Muscle layer of colon (tissue), 2 donors: ENCODE data around the gene AFM.
"Not testable (repeated sequence)": the region's sequence is repeated elsewhere in the genome, so short reads cannot be mapped to it uniquely, and the experiment has no call there.

Source experiments
- H3K27ac ChIP-seq: one replicate; pipeline ENCODE4 v1.7.0; 2013; ENCODE audit warnings: low read depth, mild to moderate bottlenecking, low read length, moderate library complexity
- H3K27me3 ChIP-seq, 2 donors: one replicate each; pipeline ENCODE4 v1.7.0; 2013; ENCODE audit warnings: low read length in 2 of 2, mild to moderate bottlenecking in 2 of 2; ENCODE audit not compliant: insufficient read depth in 2 of 2, control insufficient read depth in 1 of 2
- H3K36me3 ChIP-seq: one replicate; pipeline ENCODE4 v1.7.0; 2013; ENCODE audit warnings: mild to moderate bottlenecking, low read length; ENCODE audit not compliant: insufficient read depth
- H3K4me1 ChIP-seq: one replicate; pipeline ENCODE4 v1.7.0; 2013; ENCODE audit warnings: mild to moderate bottlenecking, low read length; ENCODE audit not compliant: insufficient read depth
- H3K4me3 ChIP-seq, 2 donors: one replicate each; pipeline ENCODE4 v1.7.0; 2013; ENCODE audit warnings: low read length in 2 of 2, low read depth in 1 of 2, mild to moderate bottlenecking in 1 of 2, moderate library complexity in 1 of 2
- H3K9ac ChIP-seq: one replicate; pipeline ENCODE4 v1.7.0; 2013; ENCODE audit warnings: low read length
- H3K9me3 ChIP-seq: one replicate; pipeline ENCODE4 v1.7.0; 2013; ENCODE audit warnings: mild to moderate bottlenecking, low read length
- donor health status: abdominal sarcoma.
- donor health status: Adenocarcinoma of cecum.

The AFM gene

GRCh38 chr4:73520821-73521220 lies 39.3 kb downstream of the AFM start:
- H3K36me3 ChIP-seq, result no peaks in the 10 kb centered on the region

GRCh38 chr4:73523126-73523525 lies 41.6 kb downstream of the AFM start:
- Histone ChIP-seq H3K9me3 (no peaks in the 10 kb centered on the region), H3K36me3 (no peaks in the 10 kb centered on the region), H3K9ac (no peak overlapping the region), H3K4me3 (no peak overlapping the region), H3K27me3 (no peaks in the 10 kb centered on the region), H3K27ac (no peak overlapping the region), H3K4me1 (no peaks in the 10 kb centered on the region)

More at GRCh38 chr4:73520821-73521220, 39.3 kb downstream of the AFM start:
- Histone ChIP-seq H3K4me3 (no peak overlapping the region), H3K27ac (no peak overlapping the region), H3K27me3 (no peaks in the 10 kb centered on the region), H3K4me1 (no peaks in the 10 kb centered on the region), H3K9me3 (no peaks in the 10 kb centered on the region), H3K9ac (no peak overlapping the region)

- Histone ChIP-seq H3K4me1 (no peaks in the 10 kb centered on the region), H3K36me3 (no peaks in the 10 kb centered on the region), H3K27ac (no peak overlapping the region), H3K27me3 (no peaks in the 10 kb centered on the region), H3K9me3 (no peaks in the 10 kb centered on the region), H3K9ac (no peak overlapping the region), H3K4me3 (no peak overlapping the region)
These were observed 44.1 kb downstream of the AFM start for GRCh38 chr4:73525611-73526010.

GRCh38 chr4:73527196-73527595 lies 45.7 kb downstream of the AFM start:
- no peak overlapping the region for H3K27ac ChIP-seq
- H3K4me3 ChIP-seq, result no peak overlapping the region
- no peak overlapping the region for H3K9ac ChIP-seq
- H3K9me3 ChIP-seq, result no peaks in the 10 kb centered on the region
- no peaks in the 10 kb centered on the region for H3K27me3 ChIP-seq
- H3K36me3 ChIP-seq, result no peaks in the 10 kb centered on the region
- no peaks in the 10 kb centered on the region for H3K4me1 ChIP-seq

GRCh38 chr4:73528171-73528570 lies 46.6 kb downstream of the AFM start:
- Histone ChIP-seq H3K9me3 (no peaks in the 10 kb centered on the region), H3K27ac (no peak overlapping the region), H3K4me1 (no peaks in the 10 kb centered on the region), H3K36me3 (no peaks in the 10 kb centered on the region), H3K27me3 (no peaks in the 10 kb centered on the region), H3K4me3 (no peak overlapping the region), H3K9ac (no peak overlapping the region)

GRCh38 chr4:73533515-73534422 lies 52.2 kb downstream of the AFM start:
- Histone ChIP-seq H3K9me3 (no peaks in the 10 kb centered on the region), H3K27ac (no peak overlapping the region), H3K4me3 (no peak overlapping the region), H3K27me3 (no peaks in the 10 kb centered on the region), H3K4me1 (no peaks in the 10 kb centered on the region), H3K9ac (no peak overlapping the region), H3K36me3 (no peaks in the 10 kb centered on the region)

GRCh38 chr4:73538162-73538561 lies 56.6 kb downstream of the AFM start:
- Histone ChIP-seq H3K4me3 (no peak overlapping the region), H3K27ac (no peak overlapping the region)

GRCh38 chr4:73539386-73539785 lies 57.8 kb downstream of the AFM start:
- Histone ChIP-seq H3K27ac (no peak overlapping the region), H3K36me3 (no peaks in the 10 kb centered on the region), H3K9me3 (no peaks in the 10 kb centered on the region), H3K4me1 (no peaks in the 10 kb centered on the region), H3K4me3 (no peak overlapping the region), H3K27me3 (no peaks in the 10 kb centered on the region), H3K9ac (no peak overlapping the region)

More at GRCh38 chr4:73538162-73538561, 56.6 kb downstream of the AFM start:
- Histone ChIP-seq H3K36me3 (no peaks in the 10 kb centered on the region), H3K27me3 (no peaks in the 10 kb centered on the region), H3K9ac (no peak overlapping the region), H3K9me3 (no peaks in the 10 kb centered on the region), H3K4me1 (no peaks in the 10 kb centered on the region)

- Histone ChIP-seq H3K4me3 (no peak overlapping the region), H3K4me1 (no peaks in the 10 kb centered on the region), H3K27ac (no peak overlapping the region), H3K9ac (no peak overlapping the region), H3K27me3 (no peaks in the 10 kb centered on the region), H3K36me3 (no peaks in the 10 kb centered on the region), H3K9me3 (no peaks in the 10 kb centered on the region)
These were observed 59.3 kb downstream of the AFM start for GRCh38 chr4:73540826-73541225.

GRCh38 chr4:73541251-73541650 lies 59.7 kb downstream of the AFM start:
- no peak overlapping the region for H3K9ac ChIP-seq
- H3K27ac ChIP-seq, result no peak overlapping the region
- no peaks in the 10 kb centered on the region for H3K36me3 ChIP-seq
- no peaks in the 10 kb centered on the region for H3K27me3 ChIP-seq
- H3K9me3 ChIP-seq, result no peaks in the 10 kb centered on the region
- no peaks in the 10 kb centered on the region for H3K4me1 ChIP-seq
- no peak overlapping the region for H3K4me3 ChIP-seq

- Histone ChIP-seq H3K4me3 (no peak overlapping the region), H3K4me1 (no peaks in the 10 kb centered on the region), H3K27ac (no peak overlapping the region), H3K9ac (no peak overlapping the region), H3K36me3 (no peaks in the 10 kb centered on the region), H3K9me3 (no peaks in the 10 kb centered on the region), H3K27me3 (no peaks in the 10 kb centered on the region)
These were observed 63.1 kb downstream of the AFM start for GRCh38 chr4:73544620-73545019.

GRCh38 chr4:73550865-73551264 lies 69.3 kb downstream of the AFM start:
- not testable (repeated sequence) for H3K9ac ChIP-seq, H3K9me3 ChIP-seq, H3K36me3 ChIP-seq, H3K4me3 ChIP-seq, H3K27ac ChIP-seq, H3K27me3 ChIP-seq, H3K4me1 ChIP-seq
